Neural progenitor cell (in vitro differentiated cells): Measurements from ENCODE around the gene GALNT7. TPM values are rescaled to one million over a fixed set of nuclear protein-coding genes. Genes with fewer than 3 reads are reported as not detected.

ENCODE experiments used
- DNase-seq: peaks from one replicate; pipeline ENCODE4 v3.0.0-alpha.2; 2016; ENCODE audit warnings: low spot score
- H2AFZ ChIP-seq: fragments of 200-600 bp; sonication (generic); replicated peaks from 2 replicates; pipeline ENCODE4 v1.6.1; 2016; ENCODE audit warnings: antibody characterized with exemption
- H3F3A ChIP-seq: fragments of 200-600 bp; sonication (generic); 2 replicates; pipeline ENCODE4 v1.6.1; 2016; ENCODE audit warnings: antibody characterized with exemption, low read depth
- H3K27ac ChIP-seq: fragments of 200-600 bp; sonication (generic); 2 replicates; pipeline ENCODE4 v1.5.1; 2016; ENCODE audit warnings: mild to moderate bottlenecking
- H3K27me3 ChIP-seq: fragments of 200-600 bp; sonication (generic); 2 replicates; pipeline ENCODE4 v1.6.1; 2016; ENCODE audit warnings: mild to moderate bottlenecking, moderate library complexity
- H3K36me3 ChIP-seq: fragments of 200-600 bp; sonication (generic); 2 replicates; pipeline ENCODE4 v1.5.1; 2016
- H3K4me1 ChIP-seq: fragments of 200-600 bp; sonication (generic); 2 replicates; pipeline ENCODE4 v1.6.1; 2016; ENCODE audit warnings: mixed run types
- H3K4me2 ChIP-seq: fragments of 200-600 bp; sonication (generic); 2 replicates; pipeline ENCODE4 v1.6.1; 2016
- H3K4me3 ChIP-seq: fragments of 200-600 bp; sonication (generic); 2 replicates; pipeline ENCODE4 v1.5.1; 2016
- H3K79me2 ChIP-seq: fragments of 200-600 bp; sonication (generic); 2 replicates; pipeline ENCODE4 v1.6.1; 2016; ENCODE audit warnings: low read depth
- H3K9ac ChIP-seq: fragments of 200-600 bp; sonication (generic); 2 replicates; pipeline ENCODE4 v1.6.1; 2016
- H3K9me3 ChIP-seq: fragments of 200-600 bp; sonication (generic); 2 replicates; pipeline ENCODE4 v1.5.1; 2016; ENCODE audit warnings: low read depth
- H4K20me1 ChIP-seq: fragments of 200-600 bp; sonication (generic); 2 replicates; pipeline ENCODE4 v1.6.1; 2016; ENCODE audit warnings: low read depth
- H3K27ac Mint-ChIP-seq: 3 replicates; pipeline ENCODE4 v1.8.0; 2021; ENCODE audit warnings: mixed read lengths
- H3K27me3 Mint-ChIP-seq: 2 replicates; pipeline ENCODE4 v1.8.0; 2022; ENCODE audit warnings: low read depth, mild to moderate bottlenecking, inconsistent platforms, moderate library complexity, mixed read lengths; ENCODE audit not compliant: insufficient read depth
- H3K36me3 Mint-ChIP-seq: 3 replicates; pipeline ENCODE4 v1.8.0; 2021; ENCODE audit warnings: mixed read lengths
- H3K4me1 Mint-ChIP-seq: 3 replicates; pipeline ENCODE4 v1.8.0; 2021; ENCODE audit warnings: mixed read lengths
- H3K4me3 Mint-ChIP-seq: 3 replicates; pipeline ENCODE4 v1.8.0; 2021; ENCODE audit warnings: mild to moderate bottlenecking, moderate library complexity, mixed read lengths
- H3K9me3 Mint-ChIP-seq: 3 replicates; pipeline ENCODE4 v1.8.0; 2020; ENCODE audit warnings: mixed read lengths
- EZH2 ChIP-seq: fragments of 200-600 bp; sonication (generic); IDR thresholded peaks from 2 replicates; pipeline ENCODE4 v1.6.1; 2017; ENCODE audit warnings: antibody characterized with exemption, mild to moderate bottlenecking, moderate library complexity
- EZH2phosphoT487 ChIP-seq: fragments of 200-600 bp; sonication (generic); IDR thresholded peaks from 2 replicates; pipeline ENCODE4 v1.6.1; 2017; ENCODE audit warnings: antibody characterized with exemption
- total RNA-seq: library from RNA; depleted of rRNA; stranded (reverse); fragments of >200 nt; gene quantifications from 2 replicates; pipeline ENCODE4 v1.2.3, GENCODE V29; 2015; ENCODE audit warnings: low replicate concordance
- TF ChIP-seq, protein P1 (sequence below): fragments of 200-600 bp; sonication (generic); IDR thresholded peaks from 2 replicates; pipeline ENCODE4 v1.5.1; 2017; ENCODE audit warnings: antibody characterized with exemption, mild to moderate bottlenecking

GALNT7 gene
- total RNA-seq, 1 donor from 2014 or later, result 62.3 TPM

GRCh38 chr4:173169428-173170181 is 994 bp downstream of the GALNT7 start:
- Histone ChIP-seq H3K27ac (peak overlapping the region; percentile 96), H3K4me1 (peaks cover 45% of the 10 kb centered on the region), H3K27me3 (no peaks in the 10 kb centered on the region), H3K4me2 (peak overlapping the region; percentile 89), H3K36me3 (no peaks in the 10 kb centered on the region), H4K20me1 (peaks cover 48% of the 10 kb centered on the region), H3K79me2 (peaks cover 64% of the 10 kb centered on the region), H3F3A (peaks cover 31% of the 10 kb centered on the region), H3K4me3 (peak overlapping the region; percentile 98), H3K9me3 (no peaks in the 10 kb centered on the region), H3K9ac (peak overlapping the region; percentile 78), H2AFZ (peak overlapping the region; percentile 67)
- Mint-ChIP-seq H3K27me3 (peaks cover 4% of the 10 kb centered on the region), H3K4me3 (peak overlapping the region; percentile 92), H3K4me1 (peaks cover 29% of the 10 kb centered on the region), H3K27ac (no peak overlapping the region), H3K36me3 (peaks cover 4% of the 10 kb centered on the region), H3K9me3 (no peaks in the 10 kb centered on the region)
- TF ChIP-seq, protein P1, sequence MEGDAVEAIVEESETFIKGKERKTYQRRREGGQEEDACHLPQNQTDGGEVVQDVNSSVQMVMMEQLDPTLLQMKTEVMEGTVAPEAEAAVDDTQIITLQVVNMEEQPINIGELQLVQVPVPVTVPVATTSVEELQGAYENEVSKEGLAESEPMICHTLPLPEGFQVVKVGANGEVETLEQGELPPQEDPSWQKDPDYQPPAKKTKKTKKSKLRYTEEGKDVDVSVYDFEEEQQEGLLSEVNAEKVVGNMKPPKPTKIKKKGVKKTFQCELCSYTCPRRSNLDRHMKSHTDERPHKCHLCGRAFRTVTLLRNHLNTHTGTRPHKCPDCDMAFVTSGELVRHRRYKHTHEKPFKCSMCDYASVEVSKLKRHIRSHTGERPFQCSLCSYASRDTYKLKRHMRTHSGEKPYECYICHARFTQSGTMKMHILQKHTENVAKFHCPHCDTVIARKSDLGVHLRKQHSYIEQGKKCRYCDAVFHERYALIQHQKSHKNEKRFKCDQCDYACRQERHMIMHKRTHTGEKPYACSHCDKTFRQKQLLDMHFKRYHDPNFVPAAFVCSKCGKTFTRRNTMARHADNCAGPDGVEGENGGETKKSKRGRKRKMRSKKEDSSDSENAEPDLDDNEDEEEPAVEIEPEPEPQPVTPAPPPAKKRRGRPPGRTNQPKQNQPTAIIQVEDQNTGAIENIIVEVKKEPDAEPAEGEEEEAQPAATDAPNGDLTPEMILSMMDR, result no peak
- no peak for TF ChIP-seq EZH2
- TF ChIP-seq EZH2phosphoT487, result no peak
- DNase-seq, result peak; percentile 87

- H3K36me3 Mint-ChIP-seq, result peaks cover 5% of the 10 kb centered on the region
- peak overlapping the region; percentile 19 for H3K27ac Mint-ChIP-seq
- no peaks in the 10 kb centered on the region for H3K9me3 Mint-ChIP-seq
- Histone ChIP-seq H3K9me3 (no peaks in the 10 kb centered on the region), H3K4me2 (peak overlapping the region; percentile 89), H3K27ac (peak overlapping the region; percentile 96), H4K20me1 (peaks cover 54% of the 10 kb centered on the region), H3K36me3 (no peaks in the 10 kb centered on the region), H2AFZ (peak overlapping the region; percentile 67), H3F3A (peaks cover 31% of the 10 kb centered on the region), H3K4me1 (peaks cover 45% of the 10 kb centered on the region), H3K4me3 (peak overlapping the region; percentile 98), H3K27me3 (no peaks in the 10 kb centered on the region), H3K79me2 (peaks cover 71% of the 10 kb centered on the region), H3K9ac (peak overlapping the region; percentile 78)
- peaks cover 4% of the 10 kb centered on the region for H3K27me3 Mint-ChIP-seq
- no peak for DNase-seq
- H3K4me1 Mint-ChIP-seq, result peaks cover 29% of the 10 kb centered on the region
- TF ChIP-seq EZH2phosphoT487, result no peak
- TF ChIP-seq, protein P1, result no peak
- no peak for TF ChIP-seq EZH2
- peak overlapping the region; percentile 92 for H3K4me3 Mint-ChIP-seq
Measured at GRCh38 chr4:173170182-173170778, 1.7 kb downstream of the GALNT7 start.

DNA sequence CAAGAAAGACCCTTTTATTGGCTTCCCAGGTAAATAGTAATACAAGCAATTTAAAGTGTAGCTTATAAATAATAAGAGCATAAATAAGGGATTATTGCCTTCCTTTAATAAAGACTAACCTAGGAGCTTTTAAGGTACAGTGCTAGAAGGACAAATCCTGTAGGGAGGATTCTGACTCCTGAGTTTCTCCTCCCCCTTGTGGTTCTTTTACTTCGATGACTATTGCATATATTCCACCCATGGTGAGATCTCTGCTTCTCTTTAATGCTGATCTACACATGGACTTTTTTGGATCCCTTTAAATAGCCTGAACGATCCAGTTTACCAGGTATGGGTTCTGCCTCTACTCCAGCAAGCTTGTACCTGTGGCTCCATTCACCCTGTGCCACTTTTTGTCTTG is 2.5 kb downstream of the GALNT7 start:
- peaks cover 79% of the 10 kb centered on the region for H3K79me2 ChIP-seq

More for the DNA sequence above, 2.5 kb downstream of the GALNT7 start:
- H3K27me3 Mint-ChIP-seq, result peaks cover 4% of the 10 kb centered on the region
- no peaks in the 10 kb centered on the region for H3K9me3 Mint-ChIP-seq
- Histone ChIP-seq H3K27me3 (no peaks in the 10 kb centered on the region), H3F3A (peaks cover 32% of the 10 kb centered on the region), H3K27ac (no peak overlapping the region), H2AFZ (no peak overlapping the region), H3K9ac (no peak overlapping the region), H3K9me3 (no peaks in the 10 kb centered on the region), H3K4me1 (peaks cover 45% of the 10 kb centered on the region), H3K4me2 (peak overlapping the region; percentile 89), H3K36me3 (no peaks in the 10 kb centered on the region), H3K4me3 (peak overlapping the region; percentile 98), H4K20me1 (peaks cover 60% of the 10 kb centered on the region)
- H3K4me1 Mint-ChIP-seq, result peaks cover 29% of the 10 kb centered on the region
- no peak overlapping the region for H3K27ac Mint-ChIP-seq
- TF ChIP-seq, protein P1, result peak; percentile 38
- TF ChIP-seq EZH2, result no peak
- DNase-seq, result peak; percentile 45
- H3K36me3 Mint-ChIP-seq, result peaks cover 6% of the 10 kb centered on the region
- peak overlapping the region; percentile 92 for H3K4me3 Mint-ChIP-seq
